HG02798 (cell line): ENCODE data around the gene MIPEP.

Experiments
- ATAC-seq: cut with Tn5 transposase; IDR thresholded peaks from one replicate; pipeline ENCODE4 v1.9.1; 2021; ENCODE audit warnings: mild to moderate bottlenecking; ENCODE audit not compliant: unreplicated experiment, poor library complexity

The MIPEP gene

GRCh38 chr13:23855360-23855759, 33.8 kb downstream of the MIPEP start:
- no peak for ATAC-seq

- no peak for ATAC-seq
Measured at GRCh38 chr13:23852351-23852750, 36.8 kb downstream of the MIPEP start.

GRCh38 chr13:23851106-23851505, 38.1 kb downstream of the MIPEP start:
- no peak for ATAC-seq

DNA sequence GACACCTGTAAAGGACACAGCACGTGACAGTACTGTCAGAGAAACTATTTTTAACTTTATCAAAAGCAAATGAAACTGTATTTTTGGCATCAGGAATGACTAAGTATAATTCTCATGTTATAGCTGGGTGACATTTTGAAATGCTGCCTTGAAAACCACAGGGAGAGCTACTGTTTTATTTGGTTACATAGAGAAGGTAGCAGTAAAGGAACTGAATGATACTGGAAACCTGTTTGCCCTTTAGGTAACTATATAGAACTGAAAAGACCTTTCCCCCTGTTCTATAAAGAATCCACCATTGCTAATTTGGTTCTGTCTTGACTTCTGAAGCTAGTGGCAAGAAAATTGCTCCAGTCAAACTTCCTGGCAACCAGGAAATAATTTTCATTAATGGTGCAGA, 39.1 kb downstream of the MIPEP start:
- ATAC-seq: no peak

DNA sequence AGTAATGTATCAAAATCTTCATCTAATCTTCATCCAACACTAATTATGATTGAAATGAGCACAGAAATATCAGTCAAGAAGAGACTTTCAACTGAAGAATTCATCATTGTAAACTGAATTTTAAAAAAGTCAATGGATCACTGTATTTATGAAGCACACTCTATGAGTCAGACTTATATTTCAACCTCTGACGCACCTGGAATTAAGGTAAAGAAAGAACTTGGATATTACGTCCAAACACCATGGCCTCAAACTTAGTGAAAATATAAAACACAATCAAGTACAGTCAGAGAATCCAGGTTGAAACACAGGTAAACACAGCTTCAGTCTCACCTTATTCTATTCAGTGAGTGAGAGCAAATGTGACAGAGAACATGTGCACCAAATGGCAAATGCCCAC, 39.5 kb downstream of the MIPEP start:
- no peak for ATAC-seq

DNA sequence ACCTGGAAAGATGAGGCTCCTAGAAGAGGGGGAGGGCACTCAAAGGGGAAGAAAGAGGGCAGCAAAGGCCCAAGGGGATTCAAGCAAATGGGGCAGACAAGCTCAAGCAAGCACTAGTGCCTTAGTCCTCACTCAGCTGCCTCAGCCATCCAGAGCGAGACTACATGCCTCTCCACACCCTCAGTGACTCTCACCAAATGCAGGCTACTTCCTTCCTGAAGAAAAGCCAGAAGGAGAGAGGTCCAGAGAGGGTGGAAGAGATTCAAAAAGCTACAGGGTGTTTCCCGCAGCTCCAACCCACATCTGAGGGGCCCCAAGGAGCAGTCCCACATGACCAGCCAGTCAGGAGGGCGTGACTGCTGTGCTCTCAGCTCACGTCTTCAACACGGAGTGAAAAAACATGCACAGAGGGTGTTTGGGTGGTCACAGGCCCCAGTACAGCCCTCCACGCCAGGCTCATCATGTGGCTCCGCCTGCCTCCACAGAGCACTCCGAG, 40.5 kb downstream of the MIPEP start:
- ATAC-seq: no peak

GRCh38 chr13:23848019-23848418, 41.2 kb downstream of the MIPEP start:
- ATAC-seq: no peak

DNA sequence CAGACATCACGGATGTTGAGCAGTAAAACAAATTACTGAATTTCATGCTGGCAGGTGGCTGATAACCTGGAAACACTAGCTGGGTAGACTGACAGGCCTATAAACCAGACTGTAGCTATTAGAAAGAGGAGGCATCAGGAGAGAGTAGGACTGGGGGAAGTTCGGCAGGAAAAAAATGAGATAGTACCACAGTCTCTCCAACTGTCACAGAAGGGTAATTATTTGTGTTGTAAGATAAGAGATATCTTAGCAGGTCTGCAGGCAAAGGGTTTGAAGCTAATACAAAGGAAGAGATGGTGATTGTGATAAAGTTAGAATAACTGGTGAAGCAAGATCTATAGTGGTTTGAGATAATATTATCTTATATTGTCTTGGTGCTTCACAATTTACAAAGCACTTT, 41.7 kb downstream of the MIPEP start:
- no peak for ATAC-seq

- peak; percentile 24 for ATAC-seq
Measured at GRCh38 chr13:23845105-23845725, 44.0 kb downstream of the MIPEP start.

- no peak for ATAC-seq
Measured at GRCh38 chr13:23844132-23844531, 45.1 kb downstream of the MIPEP start.

GRCh38 chr13:23843436-23843835, 45.8 kb downstream of the MIPEP start:
- ATAC-seq: no peak

GRCh38 chr13:23842406-23842805, 46.8 kb downstream of the MIPEP start:
- no peak for ATAC-seq

- no peak for ATAC-seq
Measured at GRCh38 chr13:23833733-23834611, 55.2 kb downstream of the MIPEP start.

DNA sequence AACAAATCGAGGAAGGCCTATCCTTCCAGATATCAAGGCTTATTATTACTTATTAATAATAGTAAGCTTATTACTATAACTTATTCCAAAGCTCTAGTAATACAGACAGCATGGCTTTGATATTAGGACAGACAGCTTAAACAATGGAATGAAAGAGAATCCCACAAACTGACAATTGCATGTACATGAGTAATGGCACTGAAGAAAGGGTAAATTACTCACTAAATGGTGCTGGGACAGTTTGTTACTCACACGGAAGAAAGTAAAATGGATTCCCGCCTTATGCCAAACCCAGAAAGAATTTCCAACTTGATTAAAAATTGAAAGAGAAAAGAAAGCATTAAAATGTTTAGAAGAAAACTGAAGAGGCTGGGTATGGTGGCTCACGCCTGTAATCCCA, 60.3 kb downstream of the MIPEP start:
- ATAC-seq: no peak

DNA sequence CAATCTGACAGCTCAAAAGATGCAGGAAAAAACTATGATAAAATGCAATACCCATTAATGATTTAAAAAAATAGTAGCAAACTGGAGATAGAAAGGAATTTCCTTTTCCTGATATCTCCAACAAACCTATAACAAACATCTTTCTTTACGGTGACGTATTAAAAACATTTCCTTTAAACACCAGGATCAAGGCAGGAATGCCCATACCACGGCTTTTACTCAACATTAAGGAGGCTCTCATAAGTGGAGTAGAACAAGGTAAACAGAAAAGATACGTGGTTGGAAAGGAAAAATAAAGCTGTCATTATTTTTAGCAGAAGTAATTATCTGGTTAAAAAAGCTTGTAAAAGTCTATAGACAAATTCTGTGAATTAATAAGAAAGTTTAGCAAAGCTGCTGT, 61.1 kb downstream of the MIPEP start:
- no peak for ATAC-seq

- no peak for ATAC-seq
Measured at GRCh38 chr13:23825179-23825578, 64.0 kb downstream of the MIPEP start.

GRCh38 chr13:23824371-23824770, 64.8 kb downstream of the MIPEP start:
- no peak for ATAC-seq

DNA sequence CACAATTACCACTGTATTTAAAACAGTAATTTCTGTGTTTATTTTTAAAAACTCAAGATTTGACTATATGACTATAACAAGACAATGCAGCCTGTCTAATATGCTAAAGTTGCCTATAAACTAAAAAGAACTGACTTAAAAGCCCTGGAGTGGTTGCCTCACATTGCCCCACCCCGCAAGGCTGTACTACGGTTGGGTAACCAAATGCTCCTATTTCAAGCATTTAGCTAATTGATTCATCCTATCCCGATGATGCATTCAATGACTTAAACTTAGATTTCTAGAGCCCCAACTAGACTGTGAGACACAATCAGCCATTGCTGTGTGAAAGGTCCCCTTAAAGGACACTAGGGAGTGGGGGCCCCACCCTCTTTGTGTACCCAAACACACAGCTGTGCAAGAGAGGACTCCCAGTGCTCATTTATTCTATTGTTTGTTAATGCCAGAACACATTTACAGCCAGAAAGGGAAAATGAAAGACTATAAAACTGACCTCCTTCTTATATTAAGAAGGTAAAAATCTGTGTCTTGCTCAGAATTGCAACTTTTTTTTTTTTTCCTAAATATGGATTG, 66.9 kb downstream of the MIPEP start:
- ATAC-seq: no peak

- no peak for ATAC-seq
Measured at GRCh38 chr13:23820530-23820929, 68.7 kb downstream of the MIPEP start.

GRCh38 chr13:23817830-23818229, 71.4 kb downstream of the MIPEP start:
- no peak for ATAC-seq

- no peak for ATAC-seq
Measured at GRCh38 chr13:23817136-23817535, 72.1 kb downstream of the MIPEP start.
